Stimulated activated CD8-positive, alpha-beta memory T cell treated with anti-CD3 and anti-CD28 coated beads, Interleukin-15, amount 100 ng/mL, for 1 hour (primary cell): ENCODE results near the gene OR51D1.

ENCODE experiments used
- DNase-seq: peaks from one replicate; pipeline ENCODE4 v3.0.0-alpha.2; 2020; ENCODE audit warnings: low read depth

OR51D1 gene, protein sequence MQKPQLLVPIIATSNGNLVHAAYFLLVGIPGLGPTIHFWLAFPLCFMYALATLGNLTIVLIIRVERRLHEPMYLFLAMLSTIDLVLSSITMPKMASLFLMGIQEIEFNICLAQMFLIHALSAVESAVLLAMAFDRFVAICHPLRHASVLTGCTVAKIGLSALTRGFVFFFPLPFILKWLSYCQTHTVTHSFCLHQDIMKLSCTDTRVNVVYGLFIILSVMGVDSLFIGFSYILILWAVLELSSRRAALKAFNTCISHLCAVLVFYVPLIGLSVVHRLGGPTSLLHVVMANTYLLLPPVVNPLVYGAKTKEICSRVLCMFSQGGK

DNA sequence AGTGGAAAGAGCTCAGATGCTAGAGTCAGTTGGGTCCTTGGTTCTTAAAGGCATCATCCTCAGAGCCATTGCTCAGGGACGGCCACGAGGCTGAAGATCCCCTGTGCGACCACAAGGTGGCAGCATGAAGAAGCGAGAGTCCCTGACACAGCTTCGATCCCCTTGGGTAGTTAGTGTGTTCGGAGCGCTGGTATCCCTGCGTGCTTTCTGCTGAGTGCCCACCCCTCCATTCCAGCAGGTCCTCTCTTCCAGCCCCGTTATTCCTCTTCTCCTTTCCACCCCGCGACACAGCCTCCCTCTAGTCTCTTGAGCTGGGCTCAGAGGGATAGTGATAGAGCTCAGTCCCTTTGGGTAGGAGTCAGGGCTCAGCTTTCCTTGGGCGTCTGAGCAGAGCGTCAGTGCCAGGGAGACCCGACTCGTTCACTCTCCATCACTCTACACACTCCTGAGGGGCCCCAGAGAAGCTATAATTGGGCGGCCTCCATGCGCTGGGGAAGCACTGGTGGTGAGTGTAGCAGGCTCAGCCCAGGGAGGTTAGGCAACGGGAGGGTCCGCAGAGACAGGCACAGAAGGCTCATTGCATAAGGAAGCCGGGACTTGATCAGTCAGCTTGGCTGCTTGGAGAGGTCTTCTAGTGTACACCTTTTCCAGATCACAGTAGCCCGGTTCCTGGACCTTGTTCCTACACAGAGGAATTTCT, at the start of gene OR51D1:
OR51D1 (plus strand) TSS at position 516 of the 700 bp plus-strand sequence. CDS start 2,314 bp downstream, outside the sequence.
- peak; percentile 43 for DNase-seq

DNA sequence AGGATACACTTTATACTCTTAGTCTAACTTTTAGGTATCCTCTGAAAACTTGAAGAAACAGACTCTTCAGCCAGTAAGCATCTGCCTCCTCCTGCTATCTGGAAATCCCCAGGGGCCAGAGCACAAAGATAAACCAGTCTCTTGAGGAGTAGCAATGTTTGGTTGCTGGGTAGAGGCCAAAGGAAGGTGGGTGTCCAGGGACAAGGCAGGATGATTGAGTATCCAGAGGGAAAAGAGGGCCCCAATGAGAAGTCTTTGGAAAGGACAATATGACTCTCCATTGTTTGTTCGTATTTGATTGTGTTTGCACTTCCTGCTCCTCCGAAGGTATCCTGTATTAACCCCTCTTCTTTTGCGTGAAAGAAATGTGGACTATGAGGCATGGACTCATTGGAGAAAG, 48.3 kb upstream of the OR51D1 start:
- no peak for DNase-seq

DNA sequence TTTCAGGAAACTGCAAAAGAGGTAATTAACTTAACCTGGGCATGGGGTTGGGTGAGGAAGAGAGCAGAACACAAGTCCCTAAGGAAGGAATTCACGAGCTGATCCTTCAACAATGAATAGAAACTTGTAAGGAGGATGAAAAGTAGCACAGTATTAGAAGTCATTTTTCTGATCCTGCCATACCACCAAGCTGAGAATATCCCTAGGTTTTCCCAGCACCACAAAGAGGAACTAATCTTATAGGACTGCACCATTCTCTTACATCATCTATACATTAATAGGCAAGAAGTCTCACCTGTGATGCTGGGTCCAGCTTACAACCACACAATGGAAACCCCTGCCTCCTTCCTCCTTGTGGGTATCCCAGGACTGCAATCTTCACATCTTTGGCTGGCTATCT, 43.5 kb upstream of the OR51D1 start, which contains the start of gene OR52I1:
OR52I1 (plus strand) TSS at position 301 of the 400 bp plus-strand sequence; CDS start at position 301, 0 bp downstream.
- DNase-seq = no peak

DNA sequence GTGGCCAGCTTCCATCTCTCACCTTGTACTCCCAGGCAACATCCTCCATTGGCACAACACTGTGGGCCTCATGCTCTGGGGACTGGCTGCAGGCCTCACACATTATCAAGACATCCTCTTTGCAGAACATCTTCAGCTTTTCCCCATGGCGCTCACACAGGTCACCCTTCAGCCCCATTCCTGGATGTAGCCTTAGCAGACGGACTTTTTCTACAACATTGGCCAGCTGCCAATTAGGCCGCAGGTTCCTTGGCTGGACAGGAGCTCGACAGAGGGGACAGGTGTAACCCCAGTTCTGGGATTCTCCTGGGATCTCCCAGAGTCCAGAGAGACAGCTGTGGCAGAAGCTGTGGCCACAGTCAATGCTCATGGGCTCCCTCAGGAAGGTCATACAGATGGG, 32.2 kb upstream of the OR51D1 start:
- no peak for DNase-seq

DNA sequence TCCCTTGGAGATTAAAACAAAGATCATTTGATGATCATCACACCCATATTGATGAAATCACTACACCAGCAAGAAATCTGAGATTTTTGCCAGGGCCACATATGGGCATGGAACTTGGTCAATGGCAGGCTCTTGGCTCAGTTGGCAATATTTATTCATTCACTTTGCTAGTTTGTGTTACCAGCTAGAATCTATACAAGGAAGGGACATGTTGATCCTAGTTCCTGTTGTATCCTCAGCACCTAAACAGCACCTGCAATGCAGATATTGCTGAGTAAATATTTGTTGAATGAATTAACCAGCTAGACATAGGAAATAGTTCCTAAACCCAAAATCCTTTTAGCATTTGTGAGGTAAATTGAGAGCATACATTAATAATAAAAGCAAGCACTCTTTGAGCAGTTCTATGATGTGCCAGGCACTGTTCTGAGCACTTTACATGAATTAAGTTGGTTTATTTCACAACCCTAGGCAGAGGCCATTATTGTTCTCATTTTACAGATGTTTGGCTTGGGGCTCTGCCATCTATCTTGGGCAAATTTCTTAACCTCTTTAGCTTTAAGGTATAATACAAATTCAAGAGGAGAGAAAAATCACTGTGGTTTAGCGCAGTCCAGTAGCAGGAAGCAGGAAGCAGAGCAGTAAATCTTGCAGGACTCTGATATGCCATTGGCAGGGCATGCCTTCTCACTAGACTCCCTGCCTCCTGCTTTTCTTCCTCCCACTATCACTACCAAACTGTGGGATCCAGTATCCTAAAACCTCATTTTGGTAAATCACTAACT, 30.9 kb upstream of the OR51D1 start:
- no peak for DNase-seq

DNA sequence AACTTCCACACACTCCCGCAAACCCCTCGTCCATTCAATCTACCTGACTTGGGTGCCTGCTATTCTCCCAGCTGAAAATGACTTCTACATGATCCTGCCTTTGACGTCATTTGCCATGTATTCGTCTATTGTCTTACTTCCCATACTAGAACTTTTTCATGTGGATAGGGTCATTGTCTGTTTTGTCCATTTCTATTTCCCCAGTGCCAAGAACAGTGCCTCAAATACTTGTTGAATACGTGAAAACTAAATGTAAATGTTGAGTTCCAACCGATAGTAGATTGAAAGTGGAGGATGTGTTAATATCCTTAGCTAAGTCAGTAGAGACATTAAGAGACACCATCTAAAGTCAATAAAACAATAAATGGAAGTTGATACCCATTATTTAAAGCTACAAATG, 30.2 kb upstream of the OR51D1 start:
- DNase-seq = no peak

DNA sequence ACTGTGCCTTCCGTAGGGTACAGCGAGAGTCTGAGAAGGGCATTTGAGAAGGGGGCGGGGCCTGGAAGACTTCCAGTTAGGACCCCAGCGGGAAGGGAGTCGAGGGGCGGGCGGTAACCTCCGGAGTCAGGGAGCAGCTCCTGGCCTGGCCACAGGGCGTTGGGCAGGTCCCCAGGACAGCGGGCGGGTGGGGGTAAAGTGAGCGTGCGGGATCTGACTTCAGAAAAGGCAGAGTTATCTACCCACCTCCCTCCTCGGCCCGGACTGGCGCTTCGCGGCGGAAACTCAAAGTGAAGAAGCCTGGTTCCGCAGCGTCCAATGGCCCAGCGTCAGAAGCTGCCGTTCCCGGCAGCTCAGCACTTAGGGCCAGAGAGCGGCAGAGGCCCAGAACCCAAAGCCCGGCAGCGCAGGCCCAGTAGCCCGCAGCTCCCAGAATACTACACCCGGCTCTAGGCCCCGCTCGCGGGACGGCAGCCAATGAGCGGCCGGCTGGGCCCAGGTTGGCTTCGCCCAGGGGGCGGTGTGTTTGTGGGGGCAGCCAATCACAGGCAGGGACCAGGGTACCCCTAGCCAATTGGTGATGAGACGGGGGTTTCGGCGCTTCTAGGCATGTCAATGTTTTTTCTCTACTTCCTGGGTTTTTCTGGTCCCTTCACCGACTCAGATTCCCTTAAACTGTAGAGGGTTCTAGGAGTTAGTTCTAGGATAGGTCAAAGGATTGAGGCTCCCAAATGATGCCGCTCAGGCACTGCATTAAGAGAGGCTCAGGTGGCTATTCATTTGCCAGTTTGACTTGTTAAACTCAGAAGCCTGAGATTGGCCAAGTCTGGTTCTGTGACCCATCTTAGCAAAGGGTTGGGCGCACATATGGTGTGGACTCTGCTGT, 29.3 kb upstream of the OR51D1 start, which contains the start of gene TRIM68:
TRIM68 (minus strand) TSS at position 451 of the 886 bp plus-strand sequence. CDS start 2,727 bp downstream, outside the sequence.
- DNase-seq = peak; percentile 88

DNA sequence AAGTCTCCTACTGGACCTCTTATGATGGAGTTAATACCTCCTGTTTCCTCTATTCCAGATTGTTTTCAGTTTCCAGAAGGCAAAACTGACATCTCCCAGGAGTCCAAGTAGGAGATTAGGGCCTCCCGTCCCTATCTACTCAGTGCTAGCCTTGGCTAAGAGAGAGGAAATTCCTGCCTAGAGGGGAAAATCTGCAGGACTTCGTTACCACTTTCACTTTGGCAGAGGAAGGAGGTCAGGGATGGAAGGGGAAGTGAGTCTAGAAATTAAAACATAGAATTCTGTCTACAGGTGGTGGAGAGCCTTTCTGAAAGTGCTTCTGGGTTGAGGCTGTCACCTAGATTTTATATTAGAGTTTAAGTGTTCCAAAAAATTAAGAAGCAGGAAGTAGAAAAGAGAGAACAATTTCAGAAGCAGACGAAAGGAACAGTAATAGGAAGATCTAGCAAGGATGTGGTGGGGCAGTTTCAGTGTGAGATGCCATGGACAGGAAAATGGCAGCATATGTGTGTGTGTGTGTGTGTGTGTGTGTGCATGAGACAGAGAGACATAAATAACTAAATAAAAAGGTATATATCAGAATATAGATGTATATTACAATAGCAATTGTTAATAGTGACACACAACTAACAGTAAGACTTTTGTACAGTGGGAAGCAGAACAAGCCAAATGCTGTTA, 26.9 kb upstream of the OR51D1 start:
- no peak for DNase-seq

DNA sequence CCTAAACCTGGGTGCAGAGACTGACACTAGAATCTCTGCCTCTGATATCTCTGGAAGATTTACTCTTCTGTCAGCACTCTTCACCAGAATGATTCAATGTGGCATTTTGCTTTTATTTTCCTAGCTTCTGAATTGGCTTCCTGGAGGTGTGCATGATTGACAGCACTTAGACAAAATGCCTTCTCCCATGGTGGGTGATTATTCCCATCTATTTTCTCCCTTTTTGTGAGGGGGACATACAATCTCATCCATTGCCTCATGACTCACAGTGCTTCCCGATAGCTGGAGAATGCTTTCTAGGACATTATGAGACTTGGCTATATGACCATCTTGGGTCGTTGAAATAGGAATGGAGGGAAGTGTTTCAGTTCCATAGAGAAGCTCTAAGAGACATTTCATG, 25.3 kb upstream of the OR51D1 start:
- DNase-seq = no peak

DNA sequence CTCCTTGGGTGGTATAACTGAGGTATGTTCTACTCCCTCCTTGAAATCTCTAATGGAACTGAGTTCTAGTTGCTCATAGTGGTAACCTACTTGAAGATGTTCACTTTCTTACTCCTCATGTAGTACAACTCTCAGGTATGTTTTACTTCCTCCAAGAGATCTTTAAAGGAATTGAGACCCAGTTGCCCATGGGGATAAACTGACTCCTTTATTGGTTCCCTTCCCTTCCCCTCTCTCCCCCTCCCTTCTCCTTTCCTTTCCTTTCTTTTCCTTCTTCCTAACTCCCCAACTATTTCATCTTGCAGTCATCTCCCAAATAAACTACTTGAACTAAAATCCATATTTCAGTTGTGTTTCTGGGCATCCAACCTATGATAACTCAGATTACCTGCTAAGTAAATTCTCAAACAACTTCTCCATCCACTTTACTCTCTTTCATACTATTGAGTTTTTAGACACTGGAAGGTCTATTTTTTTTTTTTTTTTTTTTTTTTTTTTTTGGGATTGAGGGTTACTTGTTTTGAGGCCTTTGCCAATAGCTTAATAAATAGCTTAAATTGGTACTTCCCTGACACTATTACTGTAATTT, 21.3 kb upstream of the OR51D1 start:
- DNase-seq = no peak

DNA sequence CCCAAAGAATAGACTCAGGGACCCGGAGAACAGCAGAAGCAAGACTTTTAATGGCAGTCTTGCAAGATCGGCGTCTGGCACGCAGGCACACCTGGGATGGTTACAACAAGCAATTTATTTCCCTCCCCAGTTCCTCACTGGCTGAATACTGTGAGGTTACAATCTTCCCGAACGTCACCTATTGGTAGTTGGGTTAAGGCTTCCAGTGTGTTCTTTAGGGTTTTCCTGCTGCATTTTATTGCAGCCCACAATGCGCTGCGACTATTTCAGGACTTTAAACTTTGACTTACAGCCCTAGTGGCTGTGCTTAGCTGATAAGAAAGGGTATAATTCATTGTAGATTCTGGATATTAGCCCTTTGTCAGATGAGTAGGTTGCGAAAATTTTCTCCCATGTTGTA, 17.8 kb upstream of the OR51D1 start:
- DNase-seq = no peak

DNA sequence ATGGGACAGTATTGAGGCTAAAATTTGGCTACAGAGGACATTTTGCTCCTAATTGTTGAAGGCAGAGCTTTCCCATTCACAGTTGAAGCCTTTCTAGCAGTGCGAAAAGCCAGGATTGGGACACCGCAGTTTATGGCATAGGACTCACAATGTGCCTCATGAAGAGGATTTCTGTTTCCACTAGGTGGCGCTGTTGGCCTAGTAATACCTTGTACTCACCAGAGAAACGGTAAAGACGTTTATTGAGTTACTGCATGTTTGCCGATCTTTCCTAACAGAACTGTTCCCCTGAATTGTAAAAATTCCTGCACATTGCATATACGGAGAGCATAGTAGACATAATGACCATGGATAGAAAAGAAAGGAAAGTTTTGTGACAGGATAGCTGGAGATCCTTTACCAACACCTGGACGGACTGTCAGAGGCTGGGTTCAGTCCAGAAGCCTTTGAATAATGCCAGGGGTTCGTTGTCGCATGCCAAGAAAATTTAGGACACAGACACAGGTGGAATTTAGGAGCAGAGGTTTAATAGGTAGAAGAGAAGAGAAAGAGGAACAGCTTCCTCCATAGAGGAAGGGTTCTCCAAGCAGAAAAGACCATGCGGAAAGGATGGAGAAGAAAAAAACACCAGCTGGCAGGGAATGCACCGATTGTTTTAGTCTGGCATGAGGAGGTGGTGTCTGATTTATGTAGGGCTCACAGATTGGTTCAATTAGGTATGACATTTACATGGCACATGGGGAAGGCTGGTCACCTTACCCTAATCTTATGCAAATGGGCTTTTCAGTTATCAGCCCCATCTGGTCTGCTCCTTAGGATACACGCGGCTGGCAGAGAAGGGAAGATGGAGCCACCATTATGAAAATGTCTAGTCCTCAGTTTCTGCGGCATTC, 10.8 kb upstream of the OR51D1 start:
- no peak for DNase-seq

DNA sequence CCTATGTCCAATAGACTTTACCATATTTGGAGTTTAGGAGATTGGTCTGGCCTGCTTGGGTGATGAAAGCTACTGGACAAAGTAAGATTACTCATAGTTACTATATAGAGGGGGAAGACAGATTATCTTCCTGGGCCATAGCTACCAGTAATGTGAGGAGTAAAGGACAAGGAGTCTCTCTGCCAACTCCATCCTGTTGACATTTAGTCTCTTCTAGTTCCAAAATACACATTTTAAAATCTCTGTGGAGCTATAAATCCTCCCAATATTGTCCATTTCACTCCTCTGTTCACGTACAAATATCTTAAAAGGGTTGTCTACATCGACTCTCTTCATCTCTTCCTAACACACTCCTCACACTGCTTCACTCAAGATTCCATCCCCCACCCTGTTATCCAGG, 1.1 kb upstream of the OR51D1 start:
- no peak for DNase-seq

DNA sequence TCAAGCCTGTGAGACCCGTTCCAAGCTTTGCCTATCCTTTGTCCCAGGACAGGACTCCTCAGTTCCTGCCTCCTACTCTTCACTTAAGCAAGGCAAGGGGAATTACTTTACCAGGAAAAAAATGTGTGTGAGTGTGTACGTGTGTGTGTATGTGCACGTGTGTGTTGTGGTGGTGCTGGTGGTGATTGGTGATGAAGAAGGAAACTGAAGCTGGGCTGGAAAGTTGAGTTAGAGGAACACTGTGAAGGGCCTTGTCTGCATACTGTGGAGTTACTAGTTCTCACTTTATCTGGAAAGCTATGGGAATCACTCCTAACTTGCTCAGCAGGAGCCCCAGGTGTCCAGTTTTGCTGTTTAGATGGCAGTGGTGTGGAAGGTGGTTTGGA, 378 bp downstream of the OR51D1 start:
- no peak for DNase-seq

DNA sequence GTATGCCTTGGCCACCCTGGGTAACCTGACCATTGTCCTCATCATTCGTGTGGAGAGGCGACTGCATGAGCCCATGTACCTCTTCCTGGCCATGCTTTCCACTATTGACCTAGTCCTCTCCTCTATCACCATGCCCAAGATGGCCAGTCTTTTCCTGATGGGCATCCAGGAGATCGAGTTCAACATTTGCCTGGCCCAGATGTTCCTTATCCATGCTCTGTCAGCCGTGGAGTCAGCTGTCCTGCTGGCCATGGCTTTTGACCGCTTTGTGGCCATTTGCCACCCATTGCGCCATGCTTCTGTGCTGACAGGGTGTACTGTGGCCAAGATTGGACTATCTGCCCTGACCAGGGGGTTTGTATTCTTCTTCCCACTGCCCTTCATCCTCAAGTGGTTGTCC, 2.7 kb downstream of the OR51D1 start:
- DNase-seq = no peak

DNA sequence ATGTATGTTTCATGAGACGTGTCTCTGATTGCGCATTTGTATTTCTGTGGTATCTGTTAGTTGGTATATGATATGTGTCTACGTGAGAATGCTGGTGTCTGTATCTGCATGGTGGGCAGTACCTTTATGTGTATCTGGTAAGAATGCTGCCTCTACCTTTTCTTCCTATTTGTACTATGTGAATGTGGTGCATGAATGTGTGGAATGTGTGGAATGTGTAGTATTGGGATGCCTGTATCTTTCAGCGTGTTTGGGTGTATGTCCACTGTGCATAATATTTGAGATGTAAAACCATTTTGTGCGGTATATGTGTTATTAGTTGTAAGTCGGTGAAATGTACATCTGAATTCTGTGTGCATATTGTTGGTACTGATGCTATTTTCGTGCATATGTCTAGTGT, 4.2 kb downstream of the OR51D1 start:
- DNase-seq = no peak

DNA sequence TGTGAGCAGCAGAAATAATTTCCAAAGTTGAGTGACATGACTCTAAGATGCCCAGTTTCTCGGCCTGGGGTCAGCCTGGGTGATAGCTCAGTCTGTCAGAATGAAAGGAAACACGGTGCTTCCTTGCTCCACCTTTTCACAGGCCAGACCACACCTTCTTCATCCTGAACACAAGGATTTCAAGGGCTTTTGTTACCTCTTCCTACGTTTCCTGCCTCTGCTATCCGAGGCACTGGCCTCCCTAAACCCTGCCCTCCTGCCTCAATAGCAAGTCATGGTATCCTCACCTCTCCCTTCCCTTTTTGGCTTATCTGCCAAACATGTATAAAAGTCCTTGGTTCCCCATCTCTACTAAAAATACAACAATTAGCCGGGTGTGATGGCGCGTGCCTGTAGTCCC, 4.8 kb downstream of the OR51D1 start:
- DNase-seq = no peak

DNA sequence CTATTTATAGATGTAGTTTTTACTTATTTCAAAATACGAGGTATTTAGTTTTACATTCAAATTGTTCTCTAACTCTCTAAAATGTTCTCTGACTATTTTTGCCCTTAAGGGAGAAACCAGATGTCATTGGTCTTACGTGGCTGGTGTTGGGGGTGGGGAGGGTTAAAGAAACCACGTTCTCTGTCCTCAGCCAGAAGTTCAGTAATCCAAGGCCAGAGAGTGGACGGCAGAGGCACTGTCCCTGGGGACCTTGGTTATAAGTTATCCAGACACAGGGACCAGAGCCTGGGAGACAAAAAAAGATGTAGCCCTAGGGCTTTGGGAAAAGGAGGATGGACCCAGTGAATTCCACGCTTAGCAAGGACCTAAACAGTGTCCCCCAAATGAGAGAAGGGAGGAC, 5.8 kb downstream of the OR51D1 start:
- no peak for DNase-seq

DNA sequence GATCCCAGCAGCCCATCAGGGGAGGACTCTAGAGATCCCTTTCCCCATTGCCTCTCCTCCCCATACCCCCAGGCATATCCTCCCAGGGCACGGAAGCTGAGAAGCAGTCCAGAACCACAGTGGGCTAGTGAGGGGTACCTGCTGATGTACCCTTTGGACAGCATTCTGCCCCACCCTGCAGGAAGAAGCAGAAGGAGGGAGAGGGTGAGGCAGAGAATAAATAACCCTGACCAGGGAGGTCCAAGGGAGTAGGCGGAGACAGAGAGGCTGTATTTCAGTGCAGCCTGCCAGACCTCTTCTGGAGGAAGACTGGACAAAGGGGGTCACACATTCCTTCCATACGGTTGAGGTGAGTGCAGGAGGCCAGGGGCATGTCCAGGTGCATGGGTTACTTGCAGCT, 6.4 kb downstream of the OR51D1 start, which contains the start of gene OR51E1:
OR51E1 (plus strand) TSS at position 301 of the 400 bp plus-strand sequence. CDS start 8,545 bp downstream, outside the sequence.
- no peak for DNase-seq
